EL (cell line): ENCODE measurements around the gene ABCC5.
A peak's percentile ranks its signal among the peaks of the same experiment; 100 is the strongest.
"Not testable (repeated sequence)": the region's sequence is repeated elsewhere in the genome, so short reads cannot be mapped to it uniquely, and the experiment has no call there.

ENCODE experiments used
- DNase-seq: peaks from one replicate; pipeline ENCODE4 v3.0.0-alpha.2; 2016

Gene ABCC5

DNA sequence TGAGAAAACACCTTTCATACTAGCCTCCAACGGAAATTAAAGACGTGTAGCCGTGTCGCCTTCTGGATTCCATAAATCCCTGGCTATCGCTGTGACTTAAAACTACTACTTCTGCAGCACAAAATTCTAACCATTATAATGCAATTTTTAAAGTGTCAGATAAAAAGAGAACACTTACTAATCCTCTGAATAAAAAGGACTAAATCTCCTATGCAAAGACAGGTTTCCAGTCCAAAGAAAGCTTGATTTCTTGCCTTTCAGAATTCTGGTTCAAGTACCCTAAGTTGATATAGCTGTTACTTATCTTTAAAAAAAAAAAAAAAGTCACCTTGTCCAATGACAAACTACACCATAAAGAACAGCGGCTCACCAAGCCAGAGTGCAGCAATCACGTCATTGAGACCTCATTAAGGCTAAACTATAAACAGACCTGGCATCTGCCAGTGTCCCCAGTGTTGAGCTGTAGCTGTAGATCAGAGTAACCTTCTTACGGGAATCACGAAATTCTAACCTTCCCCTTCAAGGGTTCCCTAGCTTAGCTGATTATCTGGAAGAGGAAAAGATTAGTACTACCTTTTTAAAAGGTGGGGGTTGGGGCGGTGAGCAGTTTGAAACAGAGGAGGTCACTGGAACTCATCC is 2.2 kb downstream of the ABCC5 start:
- no peak for DNase-seq

DNA sequence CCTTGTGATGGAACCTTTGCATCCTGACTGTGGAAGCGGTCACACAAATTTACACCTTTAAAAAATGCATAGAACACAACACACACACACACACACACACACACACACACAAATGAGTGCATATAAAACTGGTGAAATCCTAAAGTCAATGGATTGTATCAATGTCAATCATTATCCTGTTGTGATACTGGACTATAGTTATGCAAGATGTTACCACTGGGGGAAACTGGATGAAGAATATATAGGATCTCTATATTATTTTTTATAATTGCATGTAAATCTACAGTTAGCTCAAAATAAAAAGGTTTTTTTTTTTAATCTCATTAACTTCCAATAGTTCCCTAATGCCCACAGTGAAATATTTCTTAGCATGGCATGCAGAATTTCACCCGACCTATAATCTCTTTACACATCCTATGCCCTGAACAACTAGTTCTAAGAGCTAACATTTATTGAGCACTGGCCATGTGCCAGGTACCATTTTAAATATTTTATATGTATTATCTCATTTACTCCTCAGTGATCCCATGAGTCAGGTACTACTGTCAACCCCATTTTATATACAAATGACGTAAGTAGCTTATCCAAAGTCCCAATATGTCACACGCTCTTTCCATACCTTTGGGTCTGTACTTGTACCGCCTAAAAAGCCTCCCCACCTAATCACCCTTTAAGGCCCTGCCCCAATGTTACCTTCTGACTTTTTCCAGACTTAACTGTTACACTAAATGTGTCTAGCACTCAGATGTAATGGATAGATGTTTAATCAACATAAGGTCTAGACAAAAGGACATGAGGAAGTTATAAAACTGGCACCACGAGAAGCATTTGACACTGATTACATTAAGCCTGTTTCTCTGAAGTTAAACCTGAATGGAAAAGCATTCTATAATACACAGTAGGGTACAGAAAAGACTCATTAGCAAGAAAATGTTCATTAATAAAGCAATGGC is 5.5 kb downstream of the ABCC5 start:
- DNase-seq = no peak

DNA sequence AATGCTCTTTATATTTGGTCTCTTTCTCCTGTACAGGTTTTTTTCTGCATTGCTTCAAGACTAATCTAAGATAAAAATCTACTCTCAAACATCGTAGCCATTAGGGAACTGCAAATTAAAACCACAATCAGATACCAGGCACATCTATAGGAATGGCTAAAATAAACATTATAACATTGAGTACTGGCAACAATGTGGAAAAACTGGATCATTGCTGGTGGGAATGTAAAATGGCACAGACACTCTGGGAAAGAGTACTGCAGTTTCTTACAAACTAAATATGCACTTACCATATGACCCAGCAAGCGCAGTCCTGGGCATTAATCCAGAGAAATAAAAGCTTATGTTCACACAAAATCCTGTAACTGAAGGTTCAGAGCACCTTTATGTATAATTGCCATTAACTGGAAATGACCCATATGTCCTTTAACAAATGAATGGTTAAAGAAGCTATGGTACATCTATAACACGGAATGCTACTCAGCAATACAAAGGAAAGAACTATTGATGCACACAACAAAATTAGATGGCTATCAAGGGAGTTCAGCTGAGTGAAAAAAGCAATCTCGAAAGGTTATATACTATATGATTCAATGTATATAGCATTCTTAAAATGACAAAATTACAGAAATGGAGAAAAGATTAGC is 6.3 kb downstream of the ABCC5 start:
- no peak for DNase-seq

DNA sequence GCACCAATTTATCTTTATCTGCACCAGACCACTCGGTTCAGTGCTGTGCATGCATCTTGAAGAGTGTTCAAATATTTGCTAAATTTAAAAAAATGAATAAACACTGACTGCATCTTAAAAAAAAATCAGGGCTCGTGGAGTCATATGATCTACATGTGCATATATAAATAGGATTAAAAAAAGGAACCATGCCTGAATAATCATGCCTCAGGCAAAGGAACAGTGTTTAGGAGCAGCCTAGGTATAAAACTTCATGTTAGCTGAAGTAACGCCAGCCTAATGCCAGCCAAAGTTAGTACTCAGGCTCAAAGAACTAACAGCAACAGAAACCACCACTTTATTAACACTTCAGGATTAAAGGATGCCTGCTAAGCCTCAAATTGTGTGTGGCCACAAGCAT is 9.5 kb downstream of the ABCC5 start:
- DNase-seq = no peak

DNA sequence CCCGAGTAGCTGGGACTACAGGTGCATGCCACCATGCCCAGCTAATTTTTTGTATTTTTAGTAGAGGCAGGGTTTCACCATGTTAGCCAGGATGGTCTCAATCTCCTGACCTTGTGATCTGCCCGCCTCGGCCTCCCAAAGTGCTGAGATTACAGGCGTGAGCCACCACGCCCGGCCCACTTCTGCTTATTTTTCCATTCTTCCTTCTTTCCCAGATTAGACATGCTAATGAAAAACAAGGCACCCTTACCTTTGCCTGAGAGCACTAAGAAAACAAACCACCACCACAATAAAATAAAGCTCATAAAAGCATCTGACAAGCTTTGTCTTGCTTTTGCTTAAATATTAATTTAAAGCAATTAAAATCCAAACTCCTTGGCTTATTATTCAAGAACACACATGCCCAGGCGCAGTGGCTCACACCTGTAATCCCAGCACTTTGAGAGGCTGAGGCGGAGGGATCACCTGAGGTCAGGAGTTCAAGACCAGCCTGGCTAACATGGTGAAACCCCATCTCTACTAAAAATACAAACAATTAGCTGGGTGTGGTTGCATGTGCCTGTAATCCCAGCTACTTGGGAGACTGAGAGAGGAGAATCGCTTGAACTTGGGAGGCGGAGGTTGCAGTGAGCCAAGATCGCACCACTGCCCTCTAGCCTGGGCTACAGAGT is 10.4 kb downstream of the ABCC5 start:
- not testable (repeated sequence) for DNase-seq

DNA sequence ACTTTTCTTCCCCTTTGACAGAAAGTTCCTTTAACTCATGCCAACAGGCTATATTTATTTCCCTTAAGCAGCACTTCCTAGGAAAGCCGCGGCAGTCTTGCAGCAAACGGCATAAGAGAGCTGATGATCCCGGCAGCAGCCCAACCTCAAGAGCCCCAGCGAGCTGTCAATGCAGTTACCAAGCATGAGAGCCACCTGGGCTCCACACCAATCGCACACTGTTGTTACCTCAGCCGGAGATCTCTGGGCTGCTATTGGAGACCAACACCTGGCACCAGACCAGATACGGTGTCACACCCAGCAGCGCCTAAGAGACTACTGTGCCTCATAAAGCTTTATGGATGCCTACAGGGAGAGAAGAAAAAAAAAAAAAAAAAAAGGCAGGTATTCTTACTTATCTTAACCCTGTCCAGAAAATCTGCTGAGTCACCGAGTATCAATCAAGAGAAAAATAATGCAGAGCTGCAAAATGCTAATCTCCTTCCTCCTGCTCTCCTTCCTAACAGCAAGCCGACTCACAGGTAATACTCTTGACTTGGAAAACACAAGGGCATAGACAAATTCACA is 11.7 kb downstream of the ABCC5 start:
- no peak for DNase-seq

GRCh38 chr3:184004476-184004875 is 13.2 kb downstream of the ABCC5 start:
- DNase-seq = no peak

GRCh38 chr3:184003187-184003967 is 14.3 kb downstream of the ABCC5 start:
- peak; percentile 59 for DNase-seq

DNA sequence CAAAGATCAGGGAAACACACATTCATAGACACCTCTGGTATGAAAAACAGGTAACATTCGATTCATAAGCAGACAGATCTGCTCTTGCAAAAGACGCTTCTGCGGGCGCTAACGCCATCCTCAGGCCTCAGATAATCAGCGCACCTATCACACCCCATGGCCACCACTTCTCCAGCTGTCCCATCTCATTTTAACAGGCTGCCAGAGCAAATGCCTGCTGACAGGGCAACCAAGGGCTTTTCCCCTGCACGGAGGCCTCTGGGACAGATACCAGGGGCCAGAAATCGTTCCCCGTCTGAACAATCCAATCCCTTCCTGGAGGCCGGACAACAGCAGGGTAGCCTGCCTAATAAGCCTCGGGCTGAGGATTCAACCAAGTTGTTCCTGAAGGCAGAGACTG is 15.2 kb downstream of the ABCC5 start:
- DNase-seq = no peak

DNA sequence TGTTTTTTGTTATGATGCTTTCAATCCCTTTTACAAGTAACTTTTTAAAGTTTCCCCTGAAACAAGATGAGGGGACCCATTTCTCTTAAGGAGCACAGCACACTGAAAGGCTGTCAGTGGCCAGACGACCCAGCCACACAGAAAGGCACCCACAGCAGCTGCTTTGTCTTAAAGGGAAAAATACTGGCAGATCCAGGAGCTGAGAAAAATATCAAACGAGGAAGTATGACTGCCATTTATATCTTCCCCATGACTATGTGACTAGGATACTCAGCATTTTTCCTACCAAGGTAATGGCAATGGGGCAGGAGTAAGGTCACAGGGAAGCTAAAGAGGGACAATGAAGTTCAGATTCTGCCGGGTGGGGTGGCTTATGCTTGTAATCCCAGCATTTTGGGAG is 15.9 kb downstream of the ABCC5 start:
- no peak for DNase-seq

GRCh38 chr3:183991403-183991802 is 26.3 kb downstream of the ABCC5 start:
- no peak for DNase-seq

GRCh38 chr3:183988216-183988790 is 29.4 kb downstream of the ABCC5 start:
- peak; percentile 76 for DNase-seq

- no peak for DNase-seq
Observed at GRCh38 chr3:183987000-183987600, 30.6 kb downstream of the ABCC5 start.

DNA sequence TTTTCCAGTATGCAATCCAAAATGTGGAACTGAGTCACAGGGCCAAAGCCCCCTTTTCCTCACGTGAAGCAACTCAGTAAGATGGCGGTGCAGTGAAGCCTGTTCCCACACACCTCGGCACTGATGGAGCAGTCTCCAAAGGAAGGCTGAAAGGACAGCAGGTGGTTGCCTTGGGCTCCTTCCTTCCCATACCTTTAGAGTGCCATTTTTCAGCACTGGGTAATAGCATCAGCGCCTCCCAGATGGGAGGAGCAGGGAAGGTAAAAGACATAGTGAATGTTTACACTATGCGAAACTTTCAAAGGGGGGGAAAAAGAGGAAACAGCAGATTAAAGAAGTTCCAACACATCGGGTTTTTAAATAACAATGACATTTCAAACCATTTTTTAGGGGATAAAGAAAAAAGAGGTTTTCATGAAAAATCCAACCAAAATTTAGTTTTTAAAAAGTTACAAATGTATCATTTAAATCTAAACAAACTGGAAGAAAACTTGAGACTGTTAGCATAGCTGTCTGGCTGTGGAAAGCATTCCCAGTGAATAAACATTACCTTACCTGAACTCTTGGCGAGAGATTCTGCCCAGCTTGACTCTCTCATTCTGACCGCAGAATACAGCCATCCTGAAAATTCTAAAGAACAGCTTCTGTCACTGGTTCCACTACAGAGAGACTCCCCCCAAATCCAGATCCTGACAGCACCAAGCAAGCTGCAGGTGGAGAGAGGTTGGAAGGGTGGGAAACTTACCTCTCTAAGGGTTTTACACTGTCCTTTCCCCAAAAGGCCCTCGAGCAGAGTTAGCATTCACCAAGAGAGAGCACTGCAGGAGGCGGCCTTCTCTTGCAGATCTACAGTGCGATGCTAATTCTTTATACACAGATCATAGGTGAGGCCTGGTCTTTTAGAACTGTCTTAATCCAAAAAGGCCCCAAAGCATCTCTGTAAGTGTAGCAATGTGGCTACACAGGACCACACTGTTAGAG is 32.6 kb downstream of the ABCC5 start:
- no peak for DNase-seq

DNA sequence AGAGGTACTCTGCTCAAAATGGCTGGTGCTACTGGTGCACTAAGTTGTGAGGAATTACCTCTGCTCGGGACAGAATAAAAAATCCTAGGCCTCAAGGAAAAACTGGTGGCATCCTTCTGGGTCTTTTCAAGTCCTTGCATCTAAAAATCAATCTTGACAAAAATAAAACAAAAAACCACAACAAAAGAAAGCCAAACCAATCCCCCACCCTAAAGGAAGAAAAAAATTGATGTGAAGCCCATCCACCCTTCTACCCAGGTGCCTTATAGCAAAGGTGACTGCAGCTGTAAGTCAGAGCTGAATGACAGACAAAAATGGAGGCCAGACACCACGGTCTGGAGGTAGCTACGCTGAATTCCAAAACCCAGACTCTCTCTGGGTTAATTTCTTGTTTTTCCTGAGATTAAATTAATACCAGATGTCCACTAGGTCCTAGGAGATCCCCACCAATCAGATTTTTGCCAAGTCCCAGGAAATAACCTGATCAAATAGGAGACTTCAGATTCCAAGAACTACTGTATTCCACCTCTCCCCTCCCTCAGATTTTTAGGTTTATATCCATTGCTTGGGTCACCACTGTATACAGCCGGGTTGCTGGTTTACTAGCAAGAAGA is 33.5 kb downstream of the ABCC5 start:
- DNase-seq = no peak

GRCh38 chr3:183981990-183982644 is 35.6 kb downstream of the ABCC5 start:
- no peak for DNase-seq

GRCh38 chr3:183980403-183980802 is 37.3 kb downstream of the ABCC5 start:
- DNase-seq = no peak

DNA sequence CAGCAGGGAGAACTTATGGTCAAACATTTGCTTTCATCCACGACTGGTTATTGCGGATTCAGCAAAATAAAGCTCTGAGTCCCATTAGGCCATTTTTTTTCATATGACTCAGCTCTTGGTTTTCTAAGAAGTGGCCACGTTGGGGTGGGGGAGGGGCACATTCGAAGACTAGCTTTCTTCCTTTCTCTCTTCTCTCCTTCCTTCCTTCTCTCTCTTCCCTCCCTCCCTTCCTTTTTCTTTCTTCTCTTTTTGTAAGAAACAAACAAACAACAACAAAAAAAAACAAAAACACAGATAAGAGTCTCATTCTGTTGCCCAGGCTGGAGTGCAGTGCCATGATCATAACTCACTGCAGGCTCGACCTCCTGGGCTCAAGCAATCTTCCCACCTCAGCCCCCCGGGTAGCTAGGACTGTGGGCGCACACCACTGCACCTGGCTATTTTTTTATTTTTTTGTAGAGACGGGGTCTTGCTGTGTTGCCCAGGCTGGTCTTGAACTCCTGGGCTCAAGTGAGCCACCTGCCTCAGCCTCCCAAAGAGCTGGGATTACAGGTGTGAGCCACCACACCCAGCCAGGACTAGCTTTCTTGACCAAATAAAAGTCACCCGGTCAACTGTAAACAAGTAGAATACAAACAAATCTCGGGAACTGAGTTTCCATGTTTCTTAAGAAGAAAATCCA is 41.6 kb downstream of the ABCC5 start:
- DNase-seq = peak; percentile 21
